GM12878 (cell line): ENCODE data around the gene SCIMP. TPM values are rescaled to one million over a fixed set of nuclear protein-coding genes. Genes with fewer than 3 reads are reported as not detected.

Experiments
- ASH2L ChIP-seq: fragments of 300-600, 200-600 bp; sonication (generic); IDR thresholded peaks from 2 replicates; pipeline ENCODE4 v1.6.1; 2017; ENCODE audit warnings: low read depth, mild to moderate bottlenecking, borderline replicate concordance
- ATF3 ChIP-seq: IDR thresholded peaks from 2 replicates; pipeline ENCODE4 v1.6.1; 2011; ENCODE audit warnings: low read depth, mild to moderate bottlenecking, low read length, moderate library complexity, borderline replicate concordance; ENCODE audit errors: extremely low read depth
- CEBPZ ChIP-seq: fragments of 150-350 bp; IDR thresholded peaks from 2 replicates; pipeline ENCODE4 v1.6.1; 2016; ENCODE audit warnings: low read depth, low read length
- E2F8 ChIP-seq: fragments of 450-650 bp; IDR thresholded peaks from 2 replicates; pipeline ENCODE4 v1.6.1; 2018; ENCODE audit warnings: mild to moderate bottlenecking, low read depth, moderate library complexity; ENCODE audit not compliant: partially characterized antibody
- E4F1 ChIP-seq: fragments of 450-650 bp; IDR thresholded peaks from 2 replicates; pipeline ENCODE4 v1.6.1; 2018; ENCODE audit warnings: borderline replicate concordance, mild to moderate bottlenecking; ENCODE audit not compliant: partially characterized antibody
- JUNB ChIP-seq: IDR thresholded peaks from 2 replicates; pipeline ENCODE4 v1.6.1; 2016; ENCODE audit warnings: antibody characterized with exemption, mild to moderate bottlenecking
- KLF5 ChIP-seq: fragments of 450-650 bp; IDR thresholded peaks from 2 replicates; pipeline ENCODE4 v1.6.1; 2014; ENCODE audit warnings: mild to moderate bottlenecking; ENCODE audit not compliant: partially characterized antibody
- MAX ChIP-seq: IDR thresholded peaks from 2 replicates; pipeline ENCODE4 v1.6.1; 2012; ENCODE audit warnings: low read depth, low read length, improper control_type of control experiment
- MEF2A ChIP-seq: IDR thresholded peaks from 2 replicates; pipeline ENCODE4 v1.6.1; 2011; ENCODE audit warnings: low read depth, mild to moderate bottlenecking, low read length, moderate library complexity; ENCODE audit not compliant: insufficient read depth
- NFYB ChIP-seq: IDR thresholded peaks from 2 replicates; pipeline ENCODE4 v1.6.1; 2011; ENCODE audit warnings: low read depth, mild to moderate bottlenecking, low read length, improper control_type of control experiment, moderate library complexity; ENCODE audit not compliant: insufficient read depth
- POLR2A ChIP-seq: IDR thresholded peaks from 2 replicates; pipeline ENCODE4 v1.6.1; 2011; ENCODE audit warnings: low read depth, mild to moderate bottlenecking, low read length
- RAD51 ChIP-seq: fragments of 450-650 bp; IDR thresholded peaks from 2 replicates; pipeline ENCODE4 v1.6.1; 2016; ENCODE audit warnings: moderate library complexity, mild to moderate bottlenecking, inconsistent platforms
- RELA ChIP-seq: fragments of 450-650 bp; IDR thresholded peaks from 2 replicates; pipeline ENCODE4 v1.8.0; 2014; ENCODE audit warnings: borderline replicate concordance; ENCODE audit not compliant: partially characterized antibody
- SP1 ChIP-seq: IDR thresholded peaks from one replicate; pipeline ENCODE4 v1.6.1; 2011; ENCODE audit warnings: low read depth, low read length
- SREBF1 ChIP-seq: IDR thresholded peaks from 2 replicates; pipeline ENCODE4 v1.6.1; 2012; ENCODE audit warnings: mild to moderate bottlenecking, low read length
- SUPT20H ChIP-seq: IDR thresholded peaks from 2 replicates; pipeline ENCODE4 v1.6.1; 2011; ENCODE audit warnings: low read depth, mild to moderate bottlenecking, low read length, moderate library complexity, borderline replicate concordance; ENCODE audit not compliant: control insufficient read depth
- TCF7 ChIP-seq: IDR thresholded peaks from 2 replicates; pipeline ENCODE4 v1.6.1; 2014; ENCODE audit warnings: antibody characterized with exemption, borderline replicate concordance
- ZBTB4 ChIP-seq: fragments of 450-650 bp; formaldehyde crosslinking; IDR thresholded peaks from 2 replicates; pipeline ENCODE4 v1.4.0; 2022; ENCODE audit warnings: mild to moderate bottlenecking, moderate library complexity
- polyA plus RNA-seq, 11 experiments: library from polyadenylated mRNA; depleted of rRNA in 4 of 11; unstranded in 6 of 11; stranded (reverse) in 5 of 11; fragments of >200 nt; fragmentation: Nextera tagmentation in 4 of 11; fragmentation: Illumina TruSeq in 1 of 11; extraction: Ambion mirVana in 4 of 11; extraction: Trizol in 1 of 11; gene quantifications; 1 replicate in 1 of 11; 2 replicates in 10 of 11; pipeline versions ENCODE4 v1.2.1 to v1.2.3, GENCODE V29; 2011 to 2016; ENCODE audit warnings: inconsistent platforms in 2 of 11, missing spikeins in 2 of 11, low read depth in 1 of 11
- total RNA-seq, 4 experiments: library from RNA; depleted of rRNA in 3 of 4; stranded (reverse); fragments of >200 nt in 3 of 4; fragmentation: Illumina TruSeq in 1 of 4; extraction: Trizol in 1 of 4; gene quantifications; 2 replicates each; pipeline versions ENCODE4 v1.2.1 to v1.2.3, GENCODE V29; 2013 to 2021

Gene SCIMP
- total and polyA plus RNA-seq, 10 of the 15 experiments (the other 5 are each of a cell fraction or from before 2014, with no cell fraction given), result 56.7 to 151 (median 95.0) TPM

GRCh38 chr17:5237541-5238016 lies 2.9 kb upstream of the SCIMP start (continued):
- no peak for TF ChIP-seq ZBTB4 (CRISPR knock-in tag)
- no peak for TF ChIP-seq CEBPZ
- TF ChIP-seq JUNB, result no peak
- no peak for TF ChIP-seq SUPT20H
- no peak for TF ChIP-seq SP1
- peak; percentile 8; the same call in 1 of the 2 replicates for TF ChIP-seq ATF3
- no peak for TF ChIP-seq NFYB
- TF ChIP-seq KLF5, result no peak
- no peak for TF ChIP-seq POLR2A
- no peak for TF ChIP-seq E4F1
- TF ChIP-seq RELA, result peak; percentile 31
- TF ChIP-seq RAD51, result no peak
- TF ChIP-seq TCF7, result no peak
- no peak for TF ChIP-seq E2F8
- TF ChIP-seq SREBF1, result no peak
- TF ChIP-seq MEF2A, result peak; percentile 45; the same call in 1 of the 2 replicates
- TF ChIP-seq ASH2L, result no peak
- TF ChIP-seq MAX, result no peak; the same call in 1 of the 2 replicates
